HT1080 (cell line): ENCODE data around the gene SH2B3. TPM values are rescaled to one million over a fixed set of nuclear protein-coding genes. Genes with fewer than 3 reads are reported as not detected.

ENCODE experiments used
- DNase-seq: peaks from one replicate; pipeline ENCODE4 v3.0.0-alpha.2; 2015; ENCODE audit warnings: low read depth
- total RNA-seq: library from RNA; depleted of rRNA; stranded (reverse); fragments of >200 nt; shearing (Covaris generic); gene quantifications from 2 replicates; pipeline ENCODE4 v1.2.3, GENCODE V29; 2014

Gene SH2B3
- total RNA-seq, 1 experiment from 2014 or later, result 69.6 TPM

- peak; percentile 71 for DNase-seq
These were observed 37.9 kb downstream of the SH2B3 start for GRCh38 chr12:111443586-111443985.

GRCh38 chr12:111444314-111444924 is 38.7 kb downstream of the SH2B3 start:
- peak; percentile 77 for DNase-seq

- DNase-seq, result peak; percentile 40
These were observed 39.4 kb downstream of the SH2B3 start for GRCh38 chr12:111444925-111445725.

- DNase-seq, result peak; percentile 68
These were observed 40.2 kb downstream of the SH2B3 start for GRCh38 chr12:111445726-111446581.

GRCh38 chr12:111446631-111447570 is 41.2 kb downstream of the SH2B3 start:
- DNase-seq, result no peak

GRCh38 chr12:111447571-111448265 is 42.0 kb downstream of the SH2B3 start:
- no peak for DNase-seq

- DNase-seq, result no peak
These were observed 42.6 kb downstream of the SH2B3 start for GRCh38 chr12:111448266-111448830.

GRCh38 chr12:111448846-111449790 is 43.4 kb downstream of the SH2B3 start:
- no peak for DNase-seq

- no peak for DNase-seq
These were observed 45.0 kb downstream of the SH2B3 start for GRCh38 chr12:111450676-111451075.

GRCh38 chr12:111451232-111451631 is 45.5 kb downstream of the SH2B3 start:
- no peak for DNase-seq

GRCh38 chr12:111451649-111452129 is 46.0 kb downstream of the SH2B3 start:
- DNase-seq, result peak; percentile 70

GRCh38 chr12:111453071-111453989 is 47.6 kb downstream of the SH2B3 start:
- no peak for DNase-seq

GRCh38 chr12:111454311-111454710 is 48.6 kb downstream of the SH2B3 start:
- no peak for DNase-seq

- DNase-seq, result no peak
These were observed 49.2 kb downstream of the SH2B3 start for GRCh38 chr12:111454716-111455447.

GRCh38 chr12:111455448-111456320 is 50.0 kb downstream of the SH2B3 start:
- no peak for DNase-seq

GRCh38 chr12:111457071-111457470 is 51.3 kb downstream of the SH2B3 start:
- no peak for DNase-seq
